GM19099 (cell line): Measurements from ENCODE around the gene ETS1.

ENCODE experiments used
- POLR2A ChIP-seq: IDR thresholded peaks from 3 replicates; pipeline ENCODE4 v1.6.1; 2011; ENCODE audit warnings: low read depth; ENCODE audit not compliant: insufficient read length; ENCODE audit errors: extremely low read depth

The ETS1 gene

GRCh38 chr11:128458321-128458720 is 129.0 kb downstream of the ETS1 start:
- TF ChIP-seq POLR2A: no peak

- TF ChIP-seq POLR2A: no peak
Observed at GRCh38 chr11:128457874-128458273, 129.5 kb downstream of the ETS1 start.

GRCh38 chr11:128456566-128457268 is 130.6 kb downstream of the ETS1 start:
- TF ChIP-seq POLR2A: no peak

- TF ChIP-seq POLR2A: peak; percentile 30
Observed at GRCh38 chr11:128455766-128456165, 131.6 kb downstream of the ETS1 start.

- TF ChIP-seq POLR2A: peak; percentile 19
Observed at GRCh38 chr11:128453444-128454336, 133.7 kb downstream of the ETS1 start.

- no peak for TF ChIP-seq POLR2A
Observed at GRCh38 chr11:128451652-128452470, 135.5 kb downstream of the ETS1 start.

- no peak for TF ChIP-seq POLR2A
Observed at GRCh38 chr11:128450882-128451651, 136.3 kb downstream of the ETS1 start.

- no peak for TF ChIP-seq POLR2A
Observed at GRCh38 chr11:128448981-128449713, 138.2 kb downstream of the ETS1 start.

- no peak for TF ChIP-seq POLR2A
Observed at GRCh38 chr11:128448200-128448886, 139.0 kb downstream of the ETS1 start.

GRCh38 chr11:128447233-128447632 is 140.1 kb downstream of the ETS1 start:
- no peak for TF ChIP-seq POLR2A

- no peak for TF ChIP-seq POLR2A
Observed at GRCh38 chr11:128437136-128437535, 150.2 kb downstream of the ETS1 start.

- no peak for TF ChIP-seq POLR2A
Observed at GRCh38 chr11:128434818-128435217, 152.5 kb downstream of the ETS1 start.

GRCh38 chr11:128434411-128434810 is 152.9 kb downstream of the ETS1 start:
- no peak for TF ChIP-seq POLR2A

- TF ChIP-seq POLR2A: no peak
Observed at GRCh38 chr11:128432926-128433325, 154.4 kb downstream of the ETS1 start.

- no peak for TF ChIP-seq POLR2A
Observed at GRCh38 chr11:128431931-128432330, 155.4 kb downstream of the ETS1 start.
